HCT116 (cell line): ENCODE results near the gene C5AR1. TPM values are rescaled to one million over a fixed set of nuclear protein-coding genes. Genes with fewer than 3 reads are reported as not detected.
"Not testable (repeated sequence)": the region's sequence is repeated elsewhere in the genome, so short reads cannot be mapped to it uniquely, and the experiment has no call there.

ENCODE experiments used
- ATAC-seq: fragments of 200-7000 bp; cut with Tn5 transposase; 2 replicates; pipeline ENCODE4 v1.9.1; 2020; ENCODE audit warnings: mild to moderate bottlenecking, moderate library complexity
- BruUV-seq: library from RNA; stranded (reverse); fragments of 400-500 nt; replicated peaks from 2 replicates; lab custom pipeline; 2021; lab: Mats Ljungman, UMichigan
- CTCF ChIA-PET: fragments of 300-600 bp; sonication (Branson Sonifier 250); formaldehyde crosslinking; loops from one replicate; lab custom pipeline; 2021; ENCODE audit warnings: antibody characterized with exemption; lab: Charles Lee
- POLR2A ChIA-PET: fragments of 300-600, 350-600 bp; sonication (Branson Sonifier 250); formaldehyde crosslinking; loops from one replicate; lab custom pipeline; 2021; ENCODE audit warnings: antibody characterized with exemption; lab: Charles Lee
- RAD21 ChIA-PET, 2 experiments: fragments of 300-600 bp; sonication (Branson Sonifier 250); formaldehyde crosslinking; loops; one replicate each; lab custom pipeline; 2023; ENCODE audit warnings: low total read pairs in 2 of 2; ENCODE audit not compliant: uncharacterized antibody in 2 of 2, unreplicated experiment in 2 of 2, low non-redundant PET in 1 of 2; lab: Charles Lee
- DNase-seq: peaks from one replicate; pipeline ENCODE4 v3.0.0-alpha.2; 2010; ENCODE audit warnings: low read depth, low spot score
- H2AFZ ChIP-seq: fragments of 200-600 bp; shearing (Covaris generic), sonication (generic); 2 replicates; pipeline ENCODE4 v1.6.1; 2017; ENCODE audit warnings: low read depth, mixed run types, mixed read lengths, antibody characterized with exemption, low read length; ENCODE audit not compliant: poor library complexity, severe bottlenecking
- H3K27ac ChIP-seq: 2 replicates; pipeline ENCODE4 v1.5.1; 2012; ENCODE audit warnings: low read depth, low read length
- H3K27me3 ChIP-seq: fragments of 200-600 bp; sonication (generic); 2 replicates; pipeline ENCODE4 v1.6.1; 2016; ENCODE audit warnings: mixed run types, low read length, mixed read lengths; ENCODE audit not compliant: insufficient read depth
- H3K36me3 ChIP-seq, 2 experiments: fragments of 200-500 bp in 1 of 2; fragments of 200-600 bp in 1 of 2; sonication (Bioruptor generic) in 1 of 2; sonication (generic) in 1 of 2; 2 replicates each; pipeline versions ENCODE4 v1.5.1 to v1.6.1; 2014 to 2016; ENCODE audit warnings: low read length in 2 of 2, inconsistent platforms in 1 of 2, mixed read lengths in 1 of 2, mixed run types in 1 of 2; ENCODE audit not compliant: insufficient read depth in 2 of 2, control insufficient read depth in 1 of 2
- H3K4me1 ChIP-seq, 2 experiments: fragments of 200-600 bp in 1 of 2; sonication (generic) in 1 of 2; 2 replicates each; pipeline versions ENCODE4 v1.5.1 to v1.6.1; 2012 to 2017; ENCODE audit warnings: low read length in 2 of 2, inconsistent platforms in 1 of 2, mild to moderate bottlenecking in 1 of 2, mixed read lengths in 1 of 2, mixed run types in 1 of 2, moderate library complexity in 1 of 2; ENCODE audit not compliant: insufficient read depth in 2 of 2, control insufficient read depth in 1 of 2
- H3K4me2 ChIP-seq: fragments of 200-600 bp; sonication (generic); 2 replicates; pipeline ENCODE4 v1.6.1; 2017; ENCODE audit warnings: mixed run types, low read length, mixed read lengths
- H3K4me3 ChIP-seq, 2 experiments: fragments of 200-600 bp in 1 of 2; sonication (generic) in 1 of 2; replicated peaks in 1 of 2; 2 replicates each; pipeline ENCODE4 v1.5.1; 2011 to 2016; ENCODE audit warnings: low read length in 2 of 2, control low read depth in 1 of 2, low read depth in 1 of 2, mild to moderate bottlenecking in 1 of 2, mixed read lengths in 1 of 2, mixed run types in 1 of 2
- H3K79me2 ChIP-seq: fragments of 200-600 bp; sonication (generic); 2 replicates; pipeline ENCODE4 v1.6.1; 2017; ENCODE audit warnings: mild to moderate bottlenecking, mixed run types, low read length, moderate library complexity, mixed read lengths; ENCODE audit not compliant: insufficient read depth
- H3K9ac ChIP-seq: fragments of 200-600 bp; sonication (generic); 2 replicates; pipeline ENCODE4 v1.6.1; 2016; ENCODE audit warnings: low read length, mixed read lengths
- H3K9me2 ChIP-seq: fragments of 200-600 bp; sonication (generic), shearing (Covaris generic); 2 replicates; pipeline ENCODE4 v1.6.1; 2017; ENCODE audit warnings: mixed run types, mild to moderate bottlenecking, moderate library complexity; ENCODE audit not compliant: insufficient read depth
- H3K9me3 ChIP-seq, 2 experiments: fragments of 200-500 bp in 1 of 2; fragments of 200-600 bp in 1 of 2; sonication (Bioruptor generic) in 1 of 2; sonication (generic) in 1 of 2; 2 replicates each; pipeline ENCODE4 v1.6.1; 2014 to 2017; ENCODE audit warnings: low read length in 2 of 2, mixed read lengths in 2 of 2, inconsistent platforms in 1 of 2, low read depth in 1 of 2, mild to moderate bottlenecking in 1 of 2, mixed run types in 1 of 2, moderate library complexity in 1 of 2; ENCODE audit not compliant: control insufficient read depth in 1 of 2, insufficient read depth in 1 of 2
- H4K20me1 ChIP-seq: fragments of 200-600 bp; sonication (generic), shearing (Covaris generic); 2 replicates; pipeline ENCODE4 v1.6.1; 2017; ENCODE audit warnings: mixed run types, mild to moderate bottlenecking, moderate library complexity; ENCODE audit not compliant: insufficient read depth
- CBX3 ChIP-seq: IDR thresholded peaks from 2 replicates; pipeline ENCODE4 v1.6.1; 2012; ENCODE audit warnings: low read depth
- CEBPB ChIP-seq: IDR thresholded peaks from 2 replicates; pipeline ENCODE4 v1.6.1; 2012; ENCODE audit warnings: low read depth
- CTCF ChIP-seq, 3 experiments: fragments of 200-600 bp in 1 of 3; sonication (generic) in 1 of 3; IDR thresholded peaks in 2 of 3; conservative IDR thresholded peaks in 1 of 3; 2 replicates each; pipeline ENCODE4 v1.5.1; 2012 to 2017; ENCODE audit warnings: low read depth in 2 of 3, low read length in 2 of 3, antibody characterized with exemption in 1 of 3, borderline replicate concordance in 1 of 3, control low read depth in 1 of 3, mild to moderate bottlenecking in 1 of 3, mixed read lengths in 1 of 3, mixed run types in 1 of 3, moderate library complexity in 1 of 3; ENCODE audit not compliant: insufficient read depth in 1 of 3
- ELF1 ChIP-seq: IDR thresholded peaks from 2 replicates; pipeline ENCODE4 v1.6.1; 2012; ENCODE audit warnings: low read depth, borderline replicate concordance
- EZH2phosphoT487 ChIP-seq: fragments of 200-600 bp; IDR thresholded peaks from 2 replicates; pipeline ENCODE4 v1.6.1; 2018; ENCODE audit warnings: antibody characterized with exemption, borderline replicate concordance
- FOSL1 ChIP-seq: IDR thresholded peaks from 2 replicates; pipeline ENCODE4 v1.6.1; 2012; ENCODE audit warnings: low read depth
- JUND ChIP-seq: IDR thresholded peaks from 2 replicates; pipeline ENCODE4 v1.6.1; 2012
- MAX ChIP-seq: IDR thresholded peaks from 2 replicates; pipeline ENCODE4 v1.6.1; 2012
- POLR2A ChIP-seq: IDR thresholded peaks from 2 replicates; pipeline ENCODE4 v1.7.0; 2011; ENCODE audit warnings: borderline replicate concordance; ENCODE audit not compliant: insufficient read depth, insufficient read length; ENCODE audit errors: extremely low read depth
- RAD21 ChIP-seq: IDR thresholded peaks from 2 replicates; pipeline ENCODE4 v1.6.1; 2012; ENCODE audit warnings: low read depth, mild to moderate bottlenecking
- SIN3A ChIP-seq: IDR thresholded peaks from 2 replicates; pipeline ENCODE4 v1.6.1; 2012; ENCODE audit warnings: low read depth
- SP1 ChIP-seq: IDR thresholded peaks from 2 replicates; pipeline ENCODE4 v1.6.1; 2012; ENCODE audit warnings: low read depth
- TCF7L2 ChIP-seq: IDR thresholded peaks from 2 replicates; pipeline ENCODE4 v1.7.0; 2011; ENCODE audit warnings: borderline replicate concordance, inconsistent platforms; ENCODE audit not compliant: insufficient read depth, insufficient read length; ENCODE audit errors: extremely low read depth
- YY1 ChIP-seq: IDR thresholded peaks from 2 replicates; pipeline ENCODE4 v1.6.1; 2011; ENCODE audit warnings: low read length, low read depth, moderate library complexity, mild to moderate bottlenecking; ENCODE audit not compliant: insufficient replicate concordance; ENCODE audit errors: extremely low read depth
- ZFX ChIP-seq: fragments of 450-650 bp; IDR thresholded peaks from 2 replicates; pipeline ENCODE4 v1.6.1; 2017
- ZNF274 ChIP-seq: fragments of 200-500 bp; sonication (Bioruptor generic); IDR thresholded peaks from 2 replicates; pipeline ENCODE4 v1.6.1; 2014; ENCODE audit warnings: mild to moderate bottlenecking, low read depth, low read length, inconsistent platforms
- intact Hi-C: fragments of 100-400 bp; cut with micrococcal nuclease; formaldehyde crosslinking; loops from 2 replicates; pipeline ENCODE4 v1.10.0; 2022
- total RNA-seq: library from RNA; stranded (reverse); gene quantifications from one replicate; pipeline ENCODE4 v1.2.1, GENCODE V29; 2021; ENCODE audit not compliant: unreplicated experiment

C5AR1 gene
- total RNA-seq, 1 experiment from 2014 or later: 6.5 TPM

- Histone ChIP-seq H3K9me3 (no peaks in the 10 kb centered on the region), H3K79me2 (no peaks in the 10 kb centered on the region), H3K4me2 (peak overlapping the region; percentile 25; the same call in 1 of the 2 replicates), H3K36me3 (no peaks in the 10 kb centered on the region), H3K9me2 (no peaks in the 10 kb centered on the region), H3K4me1 (peaks cover 0 to 1% of the 10 kb centered on the region in 2 experiments; a peak in 2 of 4 replicates)
- no TSS peak for BruUV-seq
- peak; percentile 99 for ATAC-seq
- peak; percentile 79 for DNase-seq
- intact Hi-C loops: loop anchor here (1.0 to 10.0 kb wide), 3 partner anchors 95 to 399 kb away; no protein-coding TSS in a partner anchor
- RAD21 ChIA-PET: interaction anchor here in 1 of 2 experiments (0.7 kb wide), 1 partner anchor 19 kb away, joined by 3 read pairs; no protein-coding TSS in a partner anchor
- no peak for TF ChIP-seq CBX3
- peak; percentile 69 to 89 (median 80) for TF ChIP-seq CTCF (IDR thresholded peaks at IDR 0.05 in 2 of 3, conservative IDR thresholded peaks at IDR 0.05 in 1 of 3; ENCODE audit: borderline replicate concordance in 1 of 3, insufficient read depth in 1 of 3, low read depth in 2 of 3, low read length in 2 of 3)
- TF ChIP-seq POLR2A: no peak
- TF ChIP-seq ZNF274: no peak
- TF ChIP-seq SP1: no peak
- no peak for TF ChIP-seq MAX
- TF ChIP-seq CEBPB: no peak
- TF ChIP-seq TCF7L2: no peak
- TF ChIP-seq JUND: no peak
- TF ChIP-seq RAD21: peak; percentile 94
- no peak for TF ChIP-seq ZFX
- no peak for TF ChIP-seq SIN3A
- TF ChIP-seq EZH2phosphoT487: no peak
- no peak for TF ChIP-seq FOSL1
- TF ChIP-seq YY1: no peak
- TF ChIP-seq ELF1: no peak
- TF ChIP-seq, all 23 proteins: peak for 2
- H3K27me3 ChIP-seq: no peaks in the 10 kb centered on the region
- no peaks in the 10 kb centered on the region for H4K20me1 ChIP-seq
- no peak overlapping the region for H2AFZ ChIP-seq
- ChIA-PET CTCF (interaction anchor here (1.5 to 5.1 kb wide), 3 partner anchors 19 to 132 kb away, joined by 3 to 25 read pairs (median 7); partner anchors contain the start of gene DHX34), POLR2A (no interaction called here)
- H3K4me3 ChIP-seq: no peak overlapping the region
- no peak overlapping the region for H3K9ac ChIP-seq
- no peak overlapping the region for H3K27ac ChIP-seq
These were observed 13.6 kb upstream of the C5AR1 start for GRCh38 chr19:47296036-47296435.

GRCh38 chr19:47300867-47301266 lies 8.8 kb upstream of the C5AR1 start:
- H3K27me3 ChIP-seq, CTCF ChIA-PET, ATAC-seq, H4K20me1 ChIP-seq, H3K4me2 ChIP-seq, H3K4me1 ChIP-seq, H3K79me2 ChIP-seq, H3K9ac ChIP-seq, H2AFZ ChIP-seq, BruUV-seq, H3K36me3 ChIP-seq, DNase-seq, H3K9me2 ChIP-seq, intact Hi-C loops, H3K9me3 ChIP-seq, H3K27ac ChIP-seq, H3K4me3 ChIP-seq, POLR2A ChIA-PET: not testable (repeated sequence)
- RAD21 ChIA-PET: interaction anchor here in 1 of 2 experiments (0.6 kb wide), 1 partner anchor 134 kb away, joined by 6 read pairs; no protein-coding TSS in a partner anchor
